ENCODE measurements around the gene CBLL2. TPM values are rescaled to one million over a fixed set of nuclear protein-coding genes. Genes with fewer than 3 reads are reported as not detected.

The CBLL2 gene
- total RNA-seq, 1 donor from 2014 or later: not detected

DNA sequence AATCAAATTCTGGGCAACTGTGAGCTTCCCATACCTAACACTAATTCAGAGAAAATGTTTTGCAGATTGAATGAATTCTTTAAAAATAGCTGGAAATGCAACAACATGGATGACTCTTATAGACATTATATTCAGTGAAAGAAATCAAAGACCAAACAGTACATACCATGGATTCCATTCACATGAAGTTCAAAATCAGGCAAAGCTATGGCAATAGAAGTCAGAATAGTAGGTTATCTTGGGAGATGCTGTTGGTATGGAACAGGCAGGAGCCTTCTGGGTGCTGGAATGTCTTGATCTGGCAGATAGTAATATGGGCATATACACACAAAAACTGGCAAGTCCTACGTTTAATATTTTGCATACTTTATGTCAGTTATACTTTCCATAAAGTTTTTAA lies 25.5 kb upstream of the CBLL2 start:
- H3K36me3 Mint-ChIP-seq (ENCODE audit: unreplicated experiment): no peaks in the 10 kb centered on the region
- H3K4me3 Mint-ChIP-seq (ENCODE audit: unreplicated experiment): no peak overlapping the region
- H3K9me3 Mint-ChIP-seq (ENCODE audit: unreplicated experiment): no peaks in the 10 kb centered on the region
- H3K27ac Mint-ChIP-seq (ENCODE audit: unreplicated experiment): no peak overlapping the region
- TF ChIP-seq, protein P1, sequence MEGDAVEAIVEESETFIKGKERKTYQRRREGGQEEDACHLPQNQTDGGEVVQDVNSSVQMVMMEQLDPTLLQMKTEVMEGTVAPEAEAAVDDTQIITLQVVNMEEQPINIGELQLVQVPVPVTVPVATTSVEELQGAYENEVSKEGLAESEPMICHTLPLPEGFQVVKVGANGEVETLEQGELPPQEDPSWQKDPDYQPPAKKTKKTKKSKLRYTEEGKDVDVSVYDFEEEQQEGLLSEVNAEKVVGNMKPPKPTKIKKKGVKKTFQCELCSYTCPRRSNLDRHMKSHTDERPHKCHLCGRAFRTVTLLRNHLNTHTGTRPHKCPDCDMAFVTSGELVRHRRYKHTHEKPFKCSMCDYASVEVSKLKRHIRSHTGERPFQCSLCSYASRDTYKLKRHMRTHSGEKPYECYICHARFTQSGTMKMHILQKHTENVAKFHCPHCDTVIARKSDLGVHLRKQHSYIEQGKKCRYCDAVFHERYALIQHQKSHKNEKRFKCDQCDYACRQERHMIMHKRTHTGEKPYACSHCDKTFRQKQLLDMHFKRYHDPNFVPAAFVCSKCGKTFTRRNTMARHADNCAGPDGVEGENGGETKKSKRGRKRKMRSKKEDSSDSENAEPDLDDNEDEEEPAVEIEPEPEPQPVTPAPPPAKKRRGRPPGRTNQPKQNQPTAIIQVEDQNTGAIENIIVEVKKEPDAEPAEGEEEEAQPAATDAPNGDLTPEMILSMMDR (IDR thresholded peaks at IDR 0.05; ENCODE audit: partially characterized antibody, unreplicated experiment): no peak
- DNase-seq: no peak
- no peaks in the 10 kb centered on the region for H3K4me1 Mint-ChIP-seq (ENCODE audit: low read depth, unreplicated experiment)
- no peaks in the 10 kb centered on the region for H3K27me3 Mint-ChIP-seq (ENCODE audit: unreplicated experiment)

DNA sequence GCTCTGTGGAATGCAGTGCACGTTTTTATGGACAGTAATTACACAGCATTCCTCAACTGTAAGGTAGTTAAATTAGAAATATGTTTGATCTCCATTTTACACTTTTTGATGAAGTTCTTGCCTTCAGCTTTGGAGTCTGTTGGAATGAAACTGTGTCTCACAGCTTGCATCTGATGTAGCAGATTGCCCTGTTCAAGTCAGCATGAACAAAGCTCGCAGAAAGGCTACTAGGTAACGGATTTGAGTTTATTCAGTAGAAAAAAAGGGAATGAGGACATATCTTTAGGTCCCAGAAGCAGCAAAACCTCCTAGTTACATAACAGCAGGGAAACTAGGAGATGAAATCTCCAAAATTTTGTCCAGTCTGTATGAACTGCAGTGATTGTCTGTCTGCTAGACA lies 24.3 kb upstream of the CBLL2 start:
- no peaks in the 10 kb centered on the region for H3K4me1 Mint-ChIP-seq (ENCODE audit: low read depth, unreplicated experiment)
- TF ChIP-seq, protein P1 (IDR thresholded peaks at IDR 0.05; ENCODE audit: partially characterized antibody, unreplicated experiment): no peak
- no peak overlapping the region for H3K27ac Mint-ChIP-seq (ENCODE audit: unreplicated experiment)
- no peak overlapping the region for H3K4me3 Mint-ChIP-seq (ENCODE audit: unreplicated experiment)
- DNase-seq: no peak
- H3K36me3 Mint-ChIP-seq (ENCODE audit: unreplicated experiment): no peaks in the 10 kb centered on the region
- no peaks in the 10 kb centered on the region for H3K27me3 Mint-ChIP-seq (ENCODE audit: unreplicated experiment)
- no peaks in the 10 kb centered on the region for H3K9me3 Mint-ChIP-seq (ENCODE audit: unreplicated experiment)

DNA sequence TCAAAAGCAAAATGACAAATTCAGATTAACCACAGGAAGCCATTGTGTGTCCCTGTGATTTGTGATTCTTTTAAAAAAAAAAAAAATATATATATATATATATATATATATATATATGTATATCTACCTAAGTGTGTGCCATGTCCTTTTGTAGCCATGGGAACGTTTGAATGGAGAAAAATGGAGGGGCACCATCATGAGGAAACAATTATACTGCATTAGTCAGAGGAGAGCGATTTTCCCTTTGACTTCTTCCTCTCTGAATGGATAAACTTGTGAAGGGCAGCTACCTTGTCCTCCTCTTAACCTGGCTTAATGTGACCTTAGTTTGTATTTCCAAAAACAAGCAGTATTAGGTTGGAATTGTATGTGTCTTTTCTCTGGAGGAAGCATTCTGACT lies 23.3 kb upstream of the CBLL2 start:
- Mint-ChIP-seq H3K36me3 (ENCODE audit: unreplicated experiment) (no peaks in the 10 kb centered on the region), H3K27me3 (ENCODE audit: unreplicated experiment) (no peaks in the 10 kb centered on the region), H3K4me3 (ENCODE audit: unreplicated experiment) (no peak overlapping the region), H3K4me1 (ENCODE audit: low read depth, unreplicated experiment) (no peaks in the 10 kb centered on the region), H3K27ac (ENCODE audit: unreplicated experiment) (no peak overlapping the region), H3K9me3 (ENCODE audit: unreplicated experiment) (no peaks in the 10 kb centered on the region)
- DNase-seq: no peak
- TF ChIP-seq, protein P1 (IDR thresholded peaks at IDR 0.05; ENCODE audit: partially characterized antibody, unreplicated experiment): no peak

DNA sequence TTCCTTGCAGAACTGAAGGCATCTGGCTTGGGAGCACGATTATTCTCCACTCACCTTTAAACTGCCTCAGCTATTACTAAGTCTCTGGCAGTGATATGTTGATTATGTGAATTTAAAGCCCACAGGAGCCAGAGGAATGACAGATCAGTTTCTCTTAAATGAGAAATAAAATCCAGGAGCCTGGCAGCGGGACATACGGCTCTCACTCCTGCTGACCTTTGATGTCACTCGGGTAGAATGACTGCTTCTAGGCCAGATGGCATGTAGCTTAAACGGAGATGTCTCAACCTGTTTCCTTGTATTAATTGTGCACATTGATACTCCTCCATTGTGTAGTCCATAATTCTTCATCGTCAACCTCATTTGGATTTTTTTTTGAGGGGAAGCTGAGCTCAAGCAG lies 4.0 kb upstream of the CBLL2 start:
- no peak overlapping the region for H3K27ac Mint-ChIP-seq (ENCODE audit: unreplicated experiment)
- DNase-seq: no peak
- H3K36me3 Mint-ChIP-seq (ENCODE audit: unreplicated experiment): no peaks in the 10 kb centered on the region
- no peaks in the 10 kb centered on the region for H3K9me3 Mint-ChIP-seq (ENCODE audit: unreplicated experiment)
- peaks cover 4% of the 10 kb centered on the region for H3K4me1 Mint-ChIP-seq (ENCODE audit: low read depth, unreplicated experiment)
- TF ChIP-seq, protein P1 (IDR thresholded peaks at IDR 0.05; ENCODE audit: partially characterized antibody, unreplicated experiment): no peak
- H3K4me3 Mint-ChIP-seq (ENCODE audit: unreplicated experiment): no peak overlapping the region
- no peaks in the 10 kb centered on the region for H3K27me3 Mint-ChIP-seq (ENCODE audit: unreplicated experiment)

DNA sequence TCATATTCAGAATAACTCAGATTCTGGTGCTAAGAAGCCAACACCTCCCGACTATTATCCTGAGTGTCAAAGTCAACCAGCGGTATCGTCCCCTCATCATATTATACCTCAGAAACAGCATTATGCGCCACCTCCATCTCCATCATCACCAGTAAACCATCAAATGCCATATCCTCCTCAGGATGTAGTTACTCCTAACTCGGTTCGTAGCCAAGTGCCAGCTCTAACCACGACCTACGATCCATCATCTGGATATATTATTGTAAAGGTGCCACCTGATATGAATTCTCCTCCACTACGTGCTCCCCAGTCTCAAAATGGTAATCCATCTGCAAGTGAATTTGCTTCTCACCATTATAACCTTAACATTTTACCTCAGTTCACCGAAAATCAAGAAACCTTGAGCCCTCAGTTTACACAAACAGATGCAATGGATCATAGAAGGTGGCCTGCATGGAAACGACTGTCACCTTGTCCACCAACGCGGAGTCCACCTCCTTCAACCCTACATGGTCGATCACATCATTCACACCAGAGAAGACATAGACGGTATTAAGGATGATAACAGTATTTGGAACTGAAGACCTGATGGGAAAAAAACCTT lies 1.1 kb downstream of the CBLL2 start:
- no peak overlapping the region for H3K27ac Mint-ChIP-seq (ENCODE audit: unreplicated experiment)
- DNase-seq: no peak
- H3K4me3 Mint-ChIP-seq (ENCODE audit: unreplicated experiment): no peak overlapping the region
- H3K4me1 Mint-ChIP-seq (ENCODE audit: low read depth, unreplicated experiment): peaks cover 4% of the 10 kb centered on the region
- H3K36me3 Mint-ChIP-seq (ENCODE audit: unreplicated experiment): no peaks in the 10 kb centered on the region
- no peaks in the 10 kb centered on the region for H3K27me3 Mint-ChIP-seq (ENCODE audit: unreplicated experiment)
- no peaks in the 10 kb centered on the region for H3K9me3 Mint-ChIP-seq (ENCODE audit: unreplicated experiment)
- TF ChIP-seq, protein P1 (IDR thresholded peaks at IDR 0.05; ENCODE audit: partially characterized antibody, unreplicated experiment): no peak

Measured in glutamatergic neuron (in vitro differentiated cells).